PC-9 (cell line): ENCODE data around the gene GSTM1.

ENCODE experiments used
- CTCF ChIP-seq: fragments of 200-600 bp; sonication (generic); conservative IDR thresholded peaks from 2 replicates; pipeline ENCODE4 v1.6.1; 2017; ENCODE audit warnings: mixed run types, antibody characterized with exemption, mild to moderate bottlenecking, moderate library complexity
- EZH2 ChIP-seq: fragments of 200-600 bp; sonication (generic); IDR thresholded peaks from 2 replicates; pipeline ENCODE4 v1.8.0; 2017; ENCODE audit warnings: antibody characterized with exemption, low read depth

- no peak for TF ChIP-seq CTCF
- no peak for TF ChIP-seq EZH2
Measured at GRCh38 chr1:109650609-109651008, 37.0 kb upstream of the GSTM1 start.
